Loucy (cell line): ENCODE results near the gene CDCP1.

ENCODE experiments used
- CTCF ChIP-seq: fragments of 200-600 bp; sonication (generic); conservative IDR thresholded peaks from 2 replicates; pipeline ENCODE4 v1.5.1; 2014; ENCODE audit warnings: mild to moderate bottlenecking, antibody characterized with exemption, low read length
- EZH2phosphoT487 ChIP-seq: fragments of 200-600 bp; IDR thresholded peaks from 2 replicates; pipeline ENCODE4 v1.6.1; 2018; ENCODE audit warnings: antibody characterized with exemption, mild to moderate bottlenecking, moderate library complexity, borderline replicate concordance

- TF ChIP-seq CTCF (no peak), EZH2phosphoT487 (no peak)
Observed at GRCh38 chr3:45168451-45168850, 22.3 kb upstream of the CDCP1 start.
